ENCODE results near the gene SLC31A2.

DNA sequence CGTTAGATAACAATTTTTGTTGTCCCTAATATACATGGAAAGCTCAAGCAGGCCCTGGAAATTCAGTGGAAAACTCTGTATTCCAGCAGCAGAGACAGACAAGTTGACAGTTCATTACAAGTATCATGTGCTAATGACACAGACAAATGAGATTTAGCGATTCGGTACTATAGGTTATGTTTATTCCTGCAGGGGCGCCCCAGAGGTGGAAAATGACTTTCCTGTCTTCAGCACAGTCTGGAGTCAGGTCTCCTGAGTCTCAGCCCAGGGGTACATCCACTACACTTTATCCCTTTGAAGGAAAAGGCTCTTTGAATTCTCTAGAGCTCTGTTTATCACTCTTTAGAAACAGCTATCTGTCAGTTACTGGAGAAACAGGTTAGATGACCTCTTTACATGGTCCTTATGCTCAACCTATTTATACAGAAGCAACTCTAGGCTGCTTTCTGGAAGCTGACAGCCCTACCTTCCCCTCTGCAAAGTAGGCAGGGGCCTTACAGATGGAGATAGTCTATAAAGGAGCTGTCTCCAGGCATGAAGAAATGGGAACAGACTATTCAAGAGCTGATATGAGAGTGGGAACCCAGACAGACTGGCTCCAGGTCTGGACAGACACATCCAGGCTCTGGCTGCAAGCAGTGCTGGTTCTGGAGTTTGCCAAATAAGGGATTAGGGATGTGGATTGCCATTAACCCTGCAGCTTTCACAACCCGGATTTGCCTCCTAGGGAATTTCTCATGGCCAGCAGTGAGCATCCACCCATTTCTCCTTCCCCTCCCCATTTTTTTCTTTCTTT is 7.2 kb upstream of the SLC31A2 start:
- TF ChIP-seq, protein P1, sequence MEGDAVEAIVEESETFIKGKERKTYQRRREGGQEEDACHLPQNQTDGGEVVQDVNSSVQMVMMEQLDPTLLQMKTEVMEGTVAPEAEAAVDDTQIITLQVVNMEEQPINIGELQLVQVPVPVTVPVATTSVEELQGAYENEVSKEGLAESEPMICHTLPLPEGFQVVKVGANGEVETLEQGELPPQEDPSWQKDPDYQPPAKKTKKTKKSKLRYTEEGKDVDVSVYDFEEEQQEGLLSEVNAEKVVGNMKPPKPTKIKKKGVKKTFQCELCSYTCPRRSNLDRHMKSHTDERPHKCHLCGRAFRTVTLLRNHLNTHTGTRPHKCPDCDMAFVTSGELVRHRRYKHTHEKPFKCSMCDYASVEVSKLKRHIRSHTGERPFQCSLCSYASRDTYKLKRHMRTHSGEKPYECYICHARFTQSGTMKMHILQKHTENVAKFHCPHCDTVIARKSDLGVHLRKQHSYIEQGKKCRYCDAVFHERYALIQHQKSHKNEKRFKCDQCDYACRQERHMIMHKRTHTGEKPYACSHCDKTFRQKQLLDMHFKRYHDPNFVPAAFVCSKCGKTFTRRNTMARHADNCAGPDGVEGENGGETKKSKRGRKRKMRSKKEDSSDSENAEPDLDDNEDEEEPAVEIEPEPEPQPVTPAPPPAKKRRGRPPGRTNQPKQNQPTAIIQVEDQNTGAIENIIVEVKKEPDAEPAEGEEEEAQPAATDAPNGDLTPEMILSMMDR (IDR thresholded peaks at IDR 0.05; ENCODE audit: insufficient read depth, low read length, poor library complexity, severe bottlenecking), result no peak
- TF ChIP-seq EZH2phosphoT487 (conservative IDR thresholded peaks at IDR 0.05; ENCODE audit: low read length), result no peak

Measured in SU-DHL-6 (cell line).